Measurements from ENCODE around the gene CLDN14. TPM values are rescaled to one million over a fixed set of nuclear protein-coding genes. Genes with fewer than 3 reads are reported as not detected.

CLDN14 gene
- total RNA-seq, 1 experiment from 2014 or later: not detected

DNA sequence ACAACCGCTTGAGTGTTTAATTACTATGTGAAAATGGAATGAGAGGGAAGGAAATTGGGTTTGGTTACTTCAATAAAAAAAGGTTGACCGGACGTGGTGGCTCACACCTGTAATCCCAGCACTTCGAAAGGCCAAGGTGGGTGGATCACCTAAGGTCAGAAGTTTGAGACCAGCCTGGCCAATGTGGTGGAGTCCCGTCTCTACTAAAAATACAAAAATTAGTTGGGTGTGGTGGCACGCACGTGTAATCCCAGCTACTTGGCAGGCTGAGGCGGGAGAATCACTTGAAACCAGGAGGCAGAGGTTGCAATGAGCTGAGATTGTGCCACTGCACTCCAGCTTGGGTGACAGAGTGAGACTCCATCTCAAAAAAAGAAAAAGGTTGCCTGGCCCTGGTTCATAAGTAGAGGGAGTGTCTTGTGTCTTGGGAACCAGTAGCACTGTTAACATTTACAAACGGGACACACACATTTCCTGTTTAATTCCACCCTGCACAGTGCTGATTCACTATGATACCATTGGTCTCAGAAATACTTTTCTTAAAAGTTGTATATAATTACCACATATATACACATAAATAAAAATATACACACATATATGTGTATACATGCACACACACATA lies 27.6 kb upstream of the CLDN14 start:
- DNase-seq: no peak
- Histone ChIP-seq H3K27me3 (no peaks in the 10 kb centered on the region), H3K4me3 (no peak overlapping the region), H3K9me3 (no peaks in the 10 kb centered on the region), H3K36me3 (no peaks in the 10 kb centered on the region)

DNA sequence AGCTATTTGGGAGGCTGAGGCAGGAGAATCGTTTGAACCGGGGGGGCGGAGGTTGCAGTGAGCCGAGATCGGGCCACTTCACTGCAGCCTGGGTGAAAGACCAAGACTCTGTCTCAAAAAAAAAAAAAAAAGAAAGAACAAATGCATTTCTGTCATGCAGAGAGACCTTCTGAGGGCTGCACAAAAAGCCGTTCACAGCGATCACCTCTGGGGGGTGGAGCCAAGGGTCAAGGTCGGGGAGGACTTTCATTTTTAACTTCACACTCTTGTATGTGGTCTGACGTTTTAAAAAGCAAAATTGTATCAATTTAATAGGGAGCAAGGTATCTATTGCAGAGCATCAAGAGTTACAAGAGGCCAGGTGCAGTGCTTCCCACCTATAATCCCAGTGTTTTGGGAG lies 26.6 kb upstream of the CLDN14 start:
- no peaks in the 10 kb centered on the region for H3K27me3 ChIP-seq
- DNase-seq: no peak
- H3K4me3 ChIP-seq: no peak overlapping the region
- no peaks in the 10 kb centered on the region for H3K36me3 ChIP-seq
- H3K9me3 ChIP-seq: no peaks in the 10 kb centered on the region

DNA sequence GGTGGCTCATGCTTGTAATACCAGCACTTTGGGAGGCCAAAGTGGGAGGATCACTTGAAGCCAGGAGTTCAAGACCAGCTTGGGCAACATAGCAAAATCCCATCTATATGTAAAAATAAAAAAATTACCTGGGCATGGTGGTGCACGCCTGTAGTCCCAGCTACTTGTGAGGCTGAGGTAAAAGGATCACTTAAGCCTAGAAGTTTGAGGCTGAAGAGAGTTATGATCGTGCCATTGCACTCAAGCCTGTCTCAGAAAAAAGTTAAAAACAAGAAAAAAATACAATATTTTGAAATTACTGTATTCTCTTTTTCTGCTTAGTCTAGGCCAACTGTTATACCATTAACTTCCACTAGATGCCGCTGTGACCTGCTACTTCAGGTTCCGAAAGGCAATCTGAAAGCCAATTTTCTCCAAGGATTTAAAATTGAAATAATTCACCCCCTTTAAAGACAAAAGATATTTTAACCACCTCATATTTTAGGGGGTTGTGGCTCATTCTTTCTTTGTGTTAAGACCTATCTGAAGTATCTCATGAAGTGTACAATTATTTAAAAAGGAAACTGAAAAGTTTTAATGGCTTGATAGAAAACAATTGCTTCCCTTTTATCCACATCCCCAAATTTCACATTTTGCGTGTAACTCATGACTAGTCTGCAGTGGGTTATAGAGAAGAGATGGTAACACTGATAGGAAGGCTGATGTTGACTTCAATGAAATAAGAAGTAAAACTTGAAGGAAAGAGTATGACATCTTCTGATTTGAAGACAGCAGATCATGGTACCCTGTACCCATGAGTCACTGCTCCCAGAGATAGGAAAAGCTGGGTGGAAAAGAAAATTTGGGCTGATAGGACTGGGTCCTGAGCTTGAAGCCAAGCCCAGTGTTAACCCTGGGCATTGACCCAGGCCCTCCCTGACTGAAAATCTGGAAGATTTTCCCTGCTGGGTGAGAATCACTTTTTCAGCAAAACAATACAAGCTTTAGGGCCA lies 24.4 kb upstream of the CLDN14 start:
- no peaks in the 10 kb centered on the region for H3K9me3 ChIP-seq
- H3K4me3 ChIP-seq: no peak overlapping the region
- no peak for DNase-seq
- H3K27me3 ChIP-seq: no peaks in the 10 kb centered on the region
- no peaks in the 10 kb centered on the region for H3K36me3 ChIP-seq

DNA sequence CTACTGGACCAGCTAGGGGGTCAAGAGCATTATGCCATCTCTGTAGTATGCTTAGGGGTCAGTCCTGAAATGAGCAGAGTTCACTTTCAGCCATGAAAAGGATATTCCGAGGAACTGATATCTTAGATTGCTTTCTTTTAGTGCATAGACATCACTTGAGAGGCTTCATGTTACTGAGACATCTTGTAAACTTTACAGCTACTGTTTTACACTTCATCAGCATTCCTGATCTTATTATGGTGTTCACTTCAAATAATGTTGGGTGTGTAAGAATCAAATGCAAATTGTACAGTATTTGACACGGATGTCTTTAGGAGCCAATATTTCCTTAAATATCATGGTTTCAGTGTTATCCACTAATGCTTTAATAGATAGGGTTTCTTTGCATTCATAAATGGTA lies 22.4 kb upstream of the CLDN14 start:
- Histone ChIP-seq H3K4me3 (no peak overlapping the region), H3K9me3 (no peaks in the 10 kb centered on the region), H3K27me3 (no peaks in the 10 kb centered on the region), H3K36me3 (no peaks in the 10 kb centered on the region)
- DNase-seq: no peak

DNA sequence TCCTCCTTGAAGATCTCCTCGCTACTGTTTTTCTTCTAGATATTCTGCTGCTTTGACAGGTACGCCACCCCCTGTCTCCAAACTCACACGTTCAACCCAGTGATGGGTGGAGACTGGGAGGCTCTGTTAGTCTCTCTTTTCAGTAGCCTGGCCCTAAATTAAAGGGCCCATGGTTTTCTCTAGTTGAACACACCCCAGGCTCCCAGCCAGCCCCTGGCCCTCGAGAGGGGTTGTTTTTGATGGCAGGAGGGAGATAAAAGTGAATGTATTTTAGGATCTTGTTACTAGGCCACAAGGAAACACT lies 21.6 kb upstream of the CLDN14 start:
- Histone ChIP-seq H3K9me3 (no peaks in the 10 kb centered on the region), H3K27me3 (no peaks in the 10 kb centered on the region), H3K4me3 (no peak overlapping the region), H3K36me3 (no peaks in the 10 kb centered on the region)
- DNase-seq: no peak

DNA sequence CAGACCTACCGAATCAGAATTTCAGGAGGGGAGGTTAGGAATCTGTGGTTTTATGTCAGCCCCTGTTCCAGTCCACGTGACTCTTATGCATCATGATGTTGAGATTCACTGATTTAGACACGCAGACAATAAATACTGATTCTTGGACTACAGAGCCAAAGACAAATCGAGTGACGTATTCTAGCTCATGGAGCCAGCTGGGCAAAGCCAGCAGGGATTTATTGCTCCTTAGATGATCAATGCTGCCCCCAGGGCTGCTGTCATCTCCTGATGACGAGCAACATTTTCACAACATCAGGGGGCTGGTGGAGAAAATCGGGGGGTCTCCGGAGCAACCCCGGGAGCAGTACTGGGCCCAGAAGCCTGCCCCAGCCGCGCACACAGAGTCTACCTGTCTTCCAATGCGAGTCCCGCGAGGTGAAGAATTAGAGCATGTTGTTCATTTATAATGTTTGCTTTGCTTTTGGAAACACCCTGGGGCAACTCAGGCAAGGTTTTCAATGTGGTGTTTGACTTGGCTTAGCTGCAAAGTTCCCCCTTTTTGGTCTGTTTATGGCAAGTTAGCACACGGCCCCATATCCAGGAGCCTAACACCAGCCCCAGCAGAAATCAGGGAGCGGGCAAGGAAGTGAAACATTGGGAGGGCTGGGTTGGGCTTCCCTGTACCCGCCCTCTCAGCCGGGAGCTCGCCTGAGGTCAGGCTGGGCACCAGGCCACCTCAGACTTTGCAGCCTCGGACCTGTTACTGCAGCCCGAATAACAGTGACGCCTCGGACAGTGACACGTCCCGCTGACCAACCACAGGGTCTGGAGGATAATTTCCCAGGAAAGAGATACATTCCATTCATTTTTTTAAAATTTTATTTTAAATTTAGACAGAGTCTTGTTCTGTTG lies 19.9 kb upstream of the CLDN14 start:
- Histone ChIP-seq H3K9me3 (no peaks in the 10 kb centered on the region), H3K36me3 (no peaks in the 10 kb centered on the region), H3K27me3 (no peaks in the 10 kb centered on the region), H3K4me3 (no peak overlapping the region)
- peak; percentile 78 for DNase-seq

DNA sequence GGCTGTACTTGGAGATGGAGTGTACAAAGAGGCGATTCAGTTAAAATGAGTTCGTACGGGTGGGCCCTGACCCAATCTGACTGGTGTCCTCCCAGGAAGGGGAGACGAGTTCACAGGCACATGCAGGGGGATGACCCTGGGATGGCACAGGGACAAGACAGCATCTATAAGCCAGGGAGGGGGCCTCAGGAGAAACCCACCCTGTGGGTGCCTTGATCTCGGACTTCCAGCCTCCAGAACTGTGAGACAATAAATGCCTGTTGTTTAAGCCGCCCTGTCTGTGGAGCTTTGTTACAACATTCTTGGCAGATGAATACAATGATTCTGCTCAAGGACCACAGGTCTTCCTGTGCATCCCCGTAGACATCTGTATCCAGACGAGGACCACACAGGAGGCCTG lies 14.6 kb upstream of the CLDN14 start:
- DNase-seq: no peak
- no peaks in the 10 kb centered on the region for H3K36me3 ChIP-seq
- no peak overlapping the region for H3K4me3 ChIP-seq
- no peaks in the 10 kb centered on the region for H3K9me3 ChIP-seq
- H3K27me3 ChIP-seq: no peaks in the 10 kb centered on the region

DNA sequence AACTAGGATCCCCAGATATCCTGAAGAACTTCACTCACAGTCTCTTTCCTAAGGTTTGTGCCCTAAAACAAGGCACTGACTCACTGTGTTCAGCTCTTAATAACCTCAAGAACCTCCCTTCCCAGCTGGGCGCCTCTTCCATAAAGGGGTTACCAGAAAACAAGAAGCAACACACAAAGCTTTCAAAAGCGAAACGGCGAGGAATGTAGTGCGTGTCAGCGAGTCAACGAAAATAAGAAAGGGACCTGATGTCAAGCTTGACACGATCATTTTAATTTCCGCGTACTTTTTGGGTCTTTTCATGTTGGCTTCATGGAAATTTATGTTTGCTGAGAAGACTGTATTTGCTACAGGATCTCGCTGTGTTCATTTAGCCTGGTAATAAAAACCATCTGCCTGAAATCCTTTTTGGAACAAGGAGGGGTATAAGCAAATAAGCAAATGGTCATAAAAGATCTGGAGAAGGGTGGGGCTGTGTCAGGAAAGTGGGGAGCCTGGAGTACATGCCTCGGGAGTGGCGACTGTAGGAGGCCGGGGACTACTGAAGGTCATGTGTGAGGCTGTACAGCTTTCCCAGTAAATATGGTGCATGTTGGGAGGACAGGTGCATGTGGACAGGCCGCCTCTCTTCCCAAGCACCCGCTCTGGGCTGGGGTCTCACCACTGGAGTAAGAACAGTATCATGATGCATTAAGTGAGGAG lies 11.4 kb upstream of the CLDN14 start:
- no peaks in the 10 kb centered on the region for H3K27me3 ChIP-seq
- H3K9me3 ChIP-seq: no peaks in the 10 kb centered on the region
- no peak overlapping the region for H3K4me3 ChIP-seq
- H3K36me3 ChIP-seq: no peaks in the 10 kb centered on the region
- DNase-seq: no peak

DNA sequence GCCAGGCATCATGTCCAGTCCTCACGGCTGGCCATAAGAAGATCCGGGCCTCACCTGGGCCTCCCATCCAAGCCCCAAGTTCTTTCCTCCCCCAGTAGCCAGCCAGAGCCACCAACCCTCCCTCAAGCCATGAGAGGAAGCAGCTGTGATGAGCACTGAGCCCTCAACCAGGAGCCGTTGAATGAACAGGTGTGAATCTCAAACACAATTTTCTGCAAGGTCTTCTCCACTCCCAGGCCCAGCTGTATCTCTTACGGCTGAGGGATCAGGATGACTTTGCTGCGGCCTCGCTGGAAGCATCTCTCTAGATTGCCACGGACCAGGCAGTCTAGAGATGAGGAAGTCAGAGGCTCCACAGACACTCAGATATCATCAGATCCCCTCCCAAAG lies 9.8 kb upstream of the CLDN14 start:
- H3K36me3 ChIP-seq: no peaks in the 10 kb centered on the region
- DNase-seq: no peak
- no peaks in the 10 kb centered on the region for H3K27me3 ChIP-seq
- no peak overlapping the region for H3K4me3 ChIP-seq
- no peaks in the 10 kb centered on the region for H3K9me3 ChIP-seq

DNA sequence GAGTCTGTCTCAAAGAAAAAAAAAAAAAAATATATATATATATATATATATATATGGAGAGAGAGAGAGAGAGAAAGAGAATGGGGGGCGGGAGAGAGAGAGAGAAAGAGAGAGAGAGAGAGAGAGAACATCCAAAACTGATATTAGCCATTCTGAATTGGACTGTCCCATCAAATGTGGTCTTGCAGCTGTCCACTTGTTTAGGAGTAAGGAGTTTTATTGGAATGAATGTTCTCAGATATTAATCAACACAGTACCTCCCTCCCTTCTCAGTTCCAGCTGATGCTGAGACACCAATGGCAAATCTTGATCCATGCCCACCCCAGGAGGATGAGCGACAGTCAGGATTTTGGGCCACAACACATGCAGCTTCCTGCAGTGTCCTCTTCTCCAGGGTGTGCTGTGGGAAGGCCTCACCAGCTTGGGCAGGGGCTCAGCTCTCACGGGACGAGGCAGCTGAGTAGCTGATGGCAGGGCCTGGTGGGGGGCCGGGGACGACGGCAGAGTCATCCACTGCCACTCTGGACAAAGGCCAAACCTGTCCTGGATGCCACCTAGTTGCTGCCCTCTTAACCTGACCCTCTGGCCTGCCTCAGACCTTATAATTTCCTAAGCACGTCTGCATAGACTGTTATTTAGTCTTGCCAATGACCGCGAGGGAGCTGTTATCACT lies 9.3 kb upstream of the CLDN14 start:
- Histone ChIP-seq H3K36me3 (no peaks in the 10 kb centered on the region), H3K9me3 (no peaks in the 10 kb centered on the region), H3K27me3 (no peaks in the 10 kb centered on the region), H3K4me3 (no peak overlapping the region)
- no peak for DNase-seq

DNA sequence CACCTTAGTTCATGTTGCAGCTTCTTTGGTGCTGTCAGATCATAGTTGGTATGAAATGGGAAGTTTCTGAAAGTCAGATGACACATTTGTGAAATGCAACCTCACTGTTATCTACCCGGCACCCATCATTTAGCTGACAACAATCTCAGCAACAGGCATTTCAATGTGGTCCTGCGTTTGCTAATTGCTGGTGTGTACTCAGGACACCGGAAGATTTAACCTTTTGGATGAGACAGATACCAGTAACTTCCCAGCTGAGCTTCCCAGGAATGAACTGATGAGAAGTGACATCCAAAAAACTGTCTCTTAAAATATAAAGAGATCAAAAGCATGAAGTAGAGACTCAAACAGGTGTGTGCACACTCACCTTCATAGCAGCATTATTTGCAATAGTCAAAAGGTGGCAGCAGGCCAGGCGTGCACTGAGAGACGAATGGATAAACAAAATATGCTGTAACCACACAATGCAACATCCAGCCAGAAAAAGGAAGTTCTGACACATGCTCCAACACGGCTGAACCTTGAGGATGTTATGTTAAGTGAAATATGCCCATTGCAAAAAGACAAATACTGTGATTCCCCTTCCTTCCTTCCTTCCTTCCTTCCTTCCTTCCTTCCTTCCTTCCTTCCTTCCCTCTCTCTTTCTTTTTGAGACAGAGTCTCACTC lies 7.9 kb upstream of the CLDN14 start:
- no peak overlapping the region for H3K4me3 ChIP-seq
- no peaks in the 10 kb centered on the region for H3K36me3 ChIP-seq
- no peaks in the 10 kb centered on the region for H3K27me3 ChIP-seq
- DNase-seq: peak; percentile 13
- no peaks in the 10 kb centered on the region for H3K9me3 ChIP-seq

DNA sequence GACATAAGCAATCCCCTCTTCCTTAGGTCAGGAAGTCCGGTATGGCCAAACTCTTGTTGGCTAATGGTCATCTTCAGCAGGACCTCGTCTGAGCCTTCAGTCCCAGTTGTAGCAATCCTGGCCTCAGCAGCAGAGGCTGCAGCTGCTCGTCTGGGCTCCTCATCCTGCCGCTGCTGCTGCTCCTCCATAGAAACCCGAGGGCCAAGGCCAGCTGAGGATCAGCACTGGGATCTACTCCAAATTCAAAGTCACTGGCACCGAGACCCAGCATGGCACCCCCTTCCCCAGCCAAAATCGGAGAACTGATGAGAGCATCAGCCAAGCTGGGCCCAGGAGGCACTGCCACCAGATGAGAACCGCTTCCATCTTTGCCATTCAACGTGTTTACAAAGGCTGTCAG lies 6.3 kb upstream of the CLDN14 start:
- Histone ChIP-seq H3K4me3 (no peak overlapping the region), H3K9me3 (no peaks in the 10 kb centered on the region), H3K36me3 (no peaks in the 10 kb centered on the region), H3K27me3 (no peaks in the 10 kb centered on the region)
- DNase-seq: no peak

DNA sequence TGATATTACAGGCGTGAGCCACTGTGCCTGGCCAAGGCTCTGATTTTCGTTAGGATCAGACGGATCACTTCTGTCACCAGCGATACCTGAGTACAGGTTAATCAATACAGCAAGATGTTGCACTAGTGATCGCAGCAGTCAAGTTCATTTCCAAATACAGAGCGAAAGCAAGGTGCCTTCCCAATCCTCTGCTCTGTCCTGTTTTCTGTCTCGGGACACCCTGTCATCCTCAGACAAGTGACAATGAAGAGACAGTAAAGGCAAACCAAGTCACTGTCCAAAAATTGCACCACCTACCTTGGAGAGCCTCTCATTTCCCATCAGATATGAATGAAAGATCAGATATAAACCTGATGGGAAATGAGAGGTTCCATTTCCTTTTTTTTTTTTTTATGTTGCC lies 5.6 kb upstream of the CLDN14 start:
- Histone ChIP-seq H3K27me3 (no peaks in the 10 kb centered on the region), H3K4me3 (no peak overlapping the region), H3K36me3 (no peaks in the 10 kb centered on the region), H3K9me3 (no peaks in the 10 kb centered on the region)
- DNase-seq: no peak

DNA sequence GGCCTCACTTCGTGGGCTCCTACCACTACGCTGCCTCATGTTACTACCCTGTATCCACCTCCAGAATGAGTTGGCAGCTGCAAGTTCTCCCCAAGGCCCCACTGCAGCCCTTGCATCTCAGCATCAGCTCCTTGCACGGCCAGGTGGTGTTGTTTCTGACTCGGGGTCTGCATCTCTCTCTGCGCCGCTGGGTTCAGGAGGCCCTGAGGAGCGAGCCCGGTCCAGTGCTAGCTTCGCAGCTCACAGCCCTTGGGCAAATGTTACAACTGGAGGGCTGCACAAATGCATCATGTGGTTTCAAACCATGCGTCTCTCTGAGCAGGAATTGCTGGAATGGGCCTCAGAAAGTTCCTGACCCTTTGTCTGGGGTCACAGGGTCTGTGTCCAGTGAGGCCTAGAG lies 3.2 kb upstream of the CLDN14 start:
- H3K9me3 ChIP-seq: no peaks in the 10 kb centered on the region
- H3K4me3 ChIP-seq: no peak overlapping the region
- no peaks in the 10 kb centered on the region for H3K27me3 ChIP-seq
- H3K36me3 ChIP-seq: no peaks in the 10 kb centered on the region
- no peak for DNase-seq

DNA sequence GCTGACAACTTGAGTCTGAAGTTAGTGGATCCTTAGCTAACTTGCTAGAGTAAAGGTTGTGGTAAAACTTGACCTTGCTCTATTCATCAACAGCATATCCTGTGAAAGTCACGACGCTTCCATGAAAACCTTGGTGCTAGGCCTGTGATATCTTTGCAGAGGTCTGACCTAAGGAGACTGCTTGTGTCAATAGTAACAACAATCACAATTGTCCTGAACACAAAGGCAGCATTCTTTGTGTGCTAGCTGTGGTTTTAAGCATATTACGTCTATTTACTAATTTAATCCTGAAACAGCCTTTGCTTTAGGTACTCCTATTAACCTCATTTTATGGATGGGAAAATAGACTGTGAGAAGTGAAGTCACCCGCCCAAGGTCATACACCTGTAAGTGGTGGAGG lies 2.8 kb upstream of the CLDN14 start:
- DNase-seq: no peak

DNA sequence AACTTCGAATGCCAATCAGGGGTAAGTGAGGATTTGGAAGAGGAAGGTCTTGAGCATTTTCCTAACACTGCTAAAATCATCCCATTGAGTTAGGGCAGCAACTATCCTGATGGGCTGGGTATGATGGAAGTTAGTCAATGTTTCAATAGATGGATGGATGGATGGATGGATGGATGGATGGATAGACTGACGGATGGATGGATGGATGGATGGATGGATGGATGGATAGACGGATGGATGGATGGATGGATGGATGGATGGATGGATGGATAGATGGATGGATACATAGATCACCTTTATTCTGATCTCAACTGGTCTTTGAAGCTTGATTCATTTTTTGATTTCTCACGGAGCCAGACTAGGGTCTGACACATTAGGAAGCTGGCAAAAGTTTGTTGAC lies 2.3 kb upstream of the CLDN14 start:
- DNase-seq: no peak
- Histone ChIP-seq H3K9me3 (no peaks in the 10 kb centered on the region), H3K4me3 (no peak overlapping the region), H3K27me3 (no peaks in the 10 kb centered on the region), H3K36me3 (no peaks in the 10 kb centered on the region)

More for the DNA sequence above, 2.8 kb upstream of the CLDN14 start:
- H3K9me3 ChIP-seq: no peaks in the 10 kb centered on the region
- no peak overlapping the region for H3K4me3 ChIP-seq
- H3K27me3 ChIP-seq: no peaks in the 10 kb centered on the region
- H3K36me3 ChIP-seq: no peaks in the 10 kb centered on the region

Measured in MG63 (cell line).